Trophoblast cell (in vitro differentiated cells and primary cell): ENCODE results near the gene TNFRSF8.

Source experiments
- DNase-seq, 2 donors: peaks; one replicate each; pipeline ENCODE4 v3.0.0-alpha.2; 2016
- H2AFZ ChIP-seq: 2 replicates; pipeline ENCODE4 v1.6.1; 2013; ENCODE audit warnings: low read length, moderate library complexity, mild to moderate bottlenecking; ENCODE audit not compliant: insufficient read depth, poor library complexity
- H2AK5ac ChIP-seq: 2 replicates; pipeline ENCODE4 v1.6.1; 2013; ENCODE audit warnings: mild to moderate bottlenecking, low read length
- H2BK120ac ChIP-seq: 2 replicates; pipeline ENCODE4 v1.6.1; 2013; ENCODE audit warnings: low read length, mild to moderate bottlenecking, moderate library complexity; ENCODE audit not compliant: insufficient read depth, poor library complexity
- H2BK12ac ChIP-seq: 2 replicates; pipeline ENCODE4 v1.6.1; 2013; ENCODE audit warnings: mild to moderate bottlenecking, low read length, moderate library complexity
- H2BK5ac ChIP-seq: 2 replicates; pipeline ENCODE4 v1.6.1; 2013; ENCODE audit warnings: low read length, low read depth, moderate library complexity, mild to moderate bottlenecking; ENCODE audit not compliant: poor library complexity
- H3K14ac ChIP-seq: 2 replicates; pipeline ENCODE4 v1.6.1; 2013; ENCODE audit warnings: mild to moderate bottlenecking, low read length
- H3K18ac ChIP-seq: 2 replicates; pipeline ENCODE4 v1.6.1; 2013; ENCODE audit warnings: mild to moderate bottlenecking, low read length
- H3K23ac ChIP-seq: 2 replicates; pipeline ENCODE4 v1.6.1; 2013; ENCODE audit warnings: low read length
- H3K27ac ChIP-seq: 2 replicates; pipeline ENCODE4 v1.5.1; 2013; ENCODE audit warnings: low read depth, mild to moderate bottlenecking, inconsistent platforms, low read length, moderate library complexity
- H3K27me3 ChIP-seq: 2 replicates; pipeline ENCODE4 v1.6.1; 2013; ENCODE audit warnings: inconsistent platforms, mild to moderate bottlenecking, low read length, moderate library complexity; ENCODE audit not compliant: insufficient read depth
- H3K36me3 ChIP-seq, 2 experiments: 1 replicate in 1 of 2; 2 replicates in 1 of 2; pipeline ENCODE4 v1.6.1; 2013; ENCODE audit warnings: low read length in 2 of 2, mild to moderate bottlenecking in 2 of 2, moderate library complexity in 1 of 2; ENCODE audit not compliant: insufficient read depth in 2 of 2, control insufficient read depth in 1 of 2
- H3K4ac ChIP-seq: 2 replicates; pipeline ENCODE4 v1.6.1; 2013; ENCODE audit warnings: low read depth, mild to moderate bottlenecking, low read length, moderate library complexity
- H3K4me1 ChIP-seq, 2 experiments: 1 replicate in 1 of 2; 2 replicates in 1 of 2; pipeline ENCODE4 v1.6.1; 2013; ENCODE audit warnings: low read length in 2 of 2, mild to moderate bottlenecking in 2 of 2, moderate library complexity in 1 of 2; ENCODE audit not compliant: insufficient read depth in 2 of 2, control insufficient read depth in 1 of 2
- H3K4me2 ChIP-seq: 2 replicates; pipeline ENCODE4 v1.6.1; 2013; ENCODE audit warnings: inconsistent platforms, mild to moderate bottlenecking, low read length, moderate library complexity
- H3K4me3 ChIP-seq: 2 replicates; pipeline ENCODE4 v1.5.1; 2013; ENCODE audit warnings: mild to moderate bottlenecking, low read depth, low read length, inconsistent platforms
- H3K79me1 ChIP-seq: one replicate; pipeline ENCODE4 v1.6.1; 2013; ENCODE audit warnings: low read length
- H3K79me2 ChIP-seq: 2 replicates; pipeline ENCODE4 v1.6.1; 2013; ENCODE audit warnings: low read length, mild to moderate bottlenecking; ENCODE audit not compliant: control insufficient read depth, insufficient read depth, poor library complexity
- H3K9ac ChIP-seq: 2 replicates; pipeline ENCODE4 v1.6.1; 2013; ENCODE audit warnings: mild to moderate bottlenecking, low read length
- H3K9me3 ChIP-seq: 2 replicates; pipeline ENCODE4 v1.6.1; 2013; ENCODE audit warnings: low read depth, mild to moderate bottlenecking, control low read depth, inconsistent platforms, low read length; ENCODE audit not compliant: insufficient read depth
- H4K12ac ChIP-seq: 2 replicates; pipeline ENCODE4 v1.6.1; 2013; ENCODE audit warnings: low read depth, mild to moderate bottlenecking, low read length, moderate library complexity
- H4K8ac ChIP-seq: 2 replicates; pipeline ENCODE4 v1.6.1; 2013; ENCODE audit warnings: low read depth, mild to moderate bottlenecking, low read length, moderate library complexity
- H4K91ac ChIP-seq: one replicate; pipeline ENCODE4 v1.6.1; 2013; ENCODE audit warnings: low read depth, mild to moderate bottlenecking, low read length, moderate library complexity
- WGBS: extraction: QIAGEN DNeasy Blood & Tissue Kit; methylation state at CpG from one replicate; pipeline ENCODE4 v1.1.7; 2013; ENCODE audit warnings: missing lambda C conversion rate; ENCODE audit not compliant: insufficient read length, insufficient coverage; ENCODE audit errors: extremely low coverage; 5-methylcytosine and 5-hydroxymethylcytosine counted together

The TNFRSF8 gene

DNA sequence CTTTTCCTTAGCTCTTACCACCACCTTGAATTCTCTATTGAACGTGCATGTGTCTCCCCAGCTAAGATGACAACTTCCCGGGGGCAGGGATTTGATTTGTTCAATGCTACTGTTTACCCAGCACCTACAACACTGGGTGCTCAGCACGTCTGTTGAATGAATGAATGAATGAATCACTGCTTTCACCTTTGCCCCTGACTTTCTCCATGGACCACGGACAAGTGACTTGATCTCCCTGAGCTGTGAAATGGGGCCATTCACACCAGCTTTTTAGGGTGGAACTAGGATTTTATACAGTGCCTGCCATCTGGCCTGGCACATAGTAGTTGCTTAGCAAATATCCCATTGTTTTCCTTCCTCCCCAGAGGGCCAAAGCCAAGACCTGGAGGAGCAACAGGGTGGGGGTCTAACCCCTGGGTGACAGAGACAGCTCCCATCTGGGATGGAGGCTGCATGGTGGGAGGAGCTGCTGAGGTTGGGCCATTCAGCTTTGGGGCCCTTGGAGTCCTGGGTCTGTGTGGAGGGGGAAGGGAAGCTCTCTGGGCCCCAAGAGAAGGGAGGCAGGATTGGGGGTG lies 119.4 kb downstream of the TNFRSF8 start:
- Histone ChIP-seq H4K91ac (peak overlapping the region; percentile 28), H3K4me3 (no peak overlapping the region), H3K4me1 (peaks cover 30 to 39% of the 10 kb centered on the region in 2 experiments), H3K79me2 (peaks cover 7% of the 10 kb centered on the region), H3K4me2 (no peak overlapping the region), H2BK5ac (no peak overlapping the region), H3K23ac (no peak overlapping the region), H4K12ac (no peak overlapping the region), H3K14ac (no peak overlapping the region), H2BK120ac (peak overlapping the region; percentile 3), H3K79me1 (peaks cover 30% of the 10 kb centered on the region), H2BK12ac (peak overlapping the region; percentile 82), H3K27me3 (no peaks in the 10 kb centered on the region), H3K18ac (no peak overlapping the region), H3K27ac (no peak overlapping the region), H3K9ac (no peak overlapping the region), H3K36me3 (peaks cover 2 to 4% of the 10 kb centered on the region in 2 experiments), H2AFZ (no peak overlapping the region), H2AK5ac (peak overlapping the region; percentile 83), H3K9me3 (peaks cover 2% of the 10 kb centered on the region), H3K4ac (no peak overlapping the region), H4K8ac (no peak overlapping the region)
- no CpG with 5 or more reads among the region's 4 CpGs for WGBS
- no peak for DNase-seq

GRCh38 chr1:12183095-12183794 lies 120.1 kb downstream of the TNFRSF8 start:
- Histone ChIP-seq H2AK5ac (peak overlapping the region; percentile 83), H3K79me1 (peaks cover 30% of the 10 kb centered on the region), H3K4me2 (no peak overlapping the region), H2BK5ac (no peak overlapping the region), H3K27me3 (no peaks in the 10 kb centered on the region), H3K14ac (no peak overlapping the region), H3K9me3 (peaks cover 2% of the 10 kb centered on the region), H3K18ac (no peak overlapping the region), H3K4me1 (peaks cover 30 to 36% of the 10 kb centered on the region in 2 experiments), H2BK120ac (peak overlapping the region; percentile 3), H3K23ac (no peak overlapping the region), H2AFZ (no peak overlapping the region), H3K27ac (no peak overlapping the region), H3K79me2 (peaks cover 7% of the 10 kb centered on the region), H3K4ac (no peak overlapping the region), H2BK12ac (peak overlapping the region; percentile 82), H4K91ac (peak overlapping the region; percentile 28), H3K4me3 (no peak overlapping the region), H4K12ac (no peak overlapping the region), H4K8ac (no peak overlapping the region), H3K9ac (no peak overlapping the region), H3K36me3 (peaks cover 0 to 4% of the 10 kb centered on the region in 2 experiments)
- no CpG with 5 or more reads among the region's 7 CpGs for WGBS
- peak; percentile 14 to 37 for DNase-seq

GRCh38 chr1:12184008-12184681 lies 121.0 kb downstream of the TNFRSF8 start:
- Histone ChIP-seq H3K27ac (peak overlapping the region; percentile 91), H3K23ac (no peak overlapping the region), H2AFZ (peak overlapping the region; percentile 32), H3K4me1 (peaks cover 26 to 30% of the 10 kb centered on the region in 2 experiments), H3K14ac (peak overlapping the region; percentile 69), H2BK5ac (peak overlapping the region; percentile 90), H3K4me3 (no peak overlapping the region), H3K9ac (peak overlapping the region; percentile 48), H4K91ac (peak overlapping the region; percentile 92), H4K12ac (peak overlapping the region; percentile 46), H2BK120ac (peak overlapping the region; percentile 83), H3K4ac (peak overlapping the region; percentile 60), H3K27me3 (no peaks in the 10 kb centered on the region), H3K36me3 (peaks cover 0 to 2% of the 10 kb centered on the region in 2 experiments), H3K4me2 (peak overlapping the region; percentile 33), H4K8ac (peak overlapping the region; percentile 75), H2BK12ac (peak overlapping the region; percentile 78), H3K79me2 (peaks cover 7% of the 10 kb centered on the region), H2AK5ac (peak overlapping the region; percentile 66), H3K79me1 (peaks cover 30% of the 10 kb centered on the region), H3K18ac (peak overlapping the region; percentile 27), H3K9me3 (peaks cover 3% of the 10 kb centered on the region)
- DNase-seq, result peak; percentile 27 to 54
- no CpG with 5 or more reads among the region's 10 CpGs for WGBS

DNA sequence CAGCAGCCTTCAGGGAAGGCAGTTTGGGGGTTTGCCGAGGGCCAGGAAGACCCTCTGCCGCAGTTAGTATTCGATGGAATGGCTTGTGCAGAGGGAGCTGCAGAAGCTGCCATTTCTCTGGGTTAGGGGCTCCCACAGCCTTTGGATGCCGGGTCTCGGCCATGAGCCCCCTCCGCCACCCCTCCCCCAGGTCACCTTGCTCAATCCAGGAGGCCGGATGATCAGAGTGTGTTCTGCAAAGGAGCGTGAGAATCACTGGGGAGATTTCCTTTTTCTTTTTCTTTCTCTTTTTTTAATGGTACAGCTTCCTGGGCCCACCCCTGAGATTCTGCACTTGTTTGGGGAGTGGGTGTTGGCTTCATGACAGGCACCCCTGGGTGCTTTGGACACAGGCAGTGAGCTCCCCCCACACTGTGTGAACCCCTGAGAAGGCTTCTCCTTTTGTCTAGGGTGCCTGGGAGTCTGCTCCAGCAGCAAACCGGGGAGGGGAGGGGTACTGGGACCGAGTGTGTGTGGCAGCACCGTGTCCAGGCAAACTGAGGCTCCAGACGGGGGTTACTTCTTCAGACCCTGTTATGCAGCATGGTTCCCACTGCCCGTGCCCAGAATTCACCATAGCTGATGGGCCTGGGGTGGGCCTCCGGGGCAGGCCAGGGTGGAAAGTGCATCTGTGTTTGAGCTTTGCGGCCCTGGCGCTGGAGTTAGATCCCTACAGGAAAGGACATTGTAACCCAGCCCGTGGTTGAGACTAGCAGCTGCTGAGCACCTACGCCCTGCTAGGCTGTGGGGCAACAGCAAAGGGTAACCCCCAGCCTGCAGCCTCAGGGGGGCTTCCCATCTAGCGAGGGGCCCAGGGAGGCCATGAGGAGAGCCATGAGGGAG lies 122.2 kb downstream of the TNFRSF8 start:
- peak overlapping the region; percentile 71 for H3K14ac ChIP-seq
- H2BK120ac ChIP-seq, result peak overlapping the region; percentile 65
- peaks cover 4% of the 10 kb centered on the region for H3K9me3 ChIP-seq
- H2AFZ ChIP-seq, result peak overlapping the region; percentile 46
- H3K4me1 ChIP-seq, result peaks cover 25 to 29% of the 10 kb centered on the region in 2 experiments
- H2BK5ac ChIP-seq, result peak overlapping the region; percentile 75
- no peak for DNase-seq
- H3K4me3 ChIP-seq, result no peak overlapping the region
- no peaks in the 10 kb centered on the region for H3K27me3 ChIP-seq
- H3K79me1 ChIP-seq, result peaks cover 30% of the 10 kb centered on the region
- H2AK5ac ChIP-seq, result peak overlapping the region; percentile 87
- H3K79me2 ChIP-seq, result peaks cover 7% of the 10 kb centered on the region
- peak overlapping the region; percentile 91 for H3K27ac ChIP-seq
- H4K91ac ChIP-seq, result peak overlapping the region; percentile 92
- WGBS, result no CpG with 5 or more reads among the region's 19 CpGs
- H3K4ac ChIP-seq, result peak overlapping the region; percentile 35
- peak overlapping the region; percentile 94 for H2BK12ac ChIP-seq
- no peak overlapping the region for H3K23ac ChIP-seq
- H4K8ac ChIP-seq, result peak overlapping the region; percentile 75
- H3K18ac ChIP-seq, result peak overlapping the region; percentile 80
- H3K4me2 ChIP-seq, result peak overlapping the region; percentile 32
- H4K12ac ChIP-seq, result peak overlapping the region; percentile 46
- peak overlapping the region; percentile 48 for H3K9ac ChIP-seq
- H3K36me3 ChIP-seq, result no peaks in the 10 kb centered on the region
